ENCODE measurements around the gene PLCB1.

Gene PLCB1

GRCh38 chr20:8129211-8129976, 2.7 kb upstream of the PLCB1 start:
- no peak for DNase-seq (ENCODE audit: low spot score)
- FAIRE-seq: no peak

DNA sequence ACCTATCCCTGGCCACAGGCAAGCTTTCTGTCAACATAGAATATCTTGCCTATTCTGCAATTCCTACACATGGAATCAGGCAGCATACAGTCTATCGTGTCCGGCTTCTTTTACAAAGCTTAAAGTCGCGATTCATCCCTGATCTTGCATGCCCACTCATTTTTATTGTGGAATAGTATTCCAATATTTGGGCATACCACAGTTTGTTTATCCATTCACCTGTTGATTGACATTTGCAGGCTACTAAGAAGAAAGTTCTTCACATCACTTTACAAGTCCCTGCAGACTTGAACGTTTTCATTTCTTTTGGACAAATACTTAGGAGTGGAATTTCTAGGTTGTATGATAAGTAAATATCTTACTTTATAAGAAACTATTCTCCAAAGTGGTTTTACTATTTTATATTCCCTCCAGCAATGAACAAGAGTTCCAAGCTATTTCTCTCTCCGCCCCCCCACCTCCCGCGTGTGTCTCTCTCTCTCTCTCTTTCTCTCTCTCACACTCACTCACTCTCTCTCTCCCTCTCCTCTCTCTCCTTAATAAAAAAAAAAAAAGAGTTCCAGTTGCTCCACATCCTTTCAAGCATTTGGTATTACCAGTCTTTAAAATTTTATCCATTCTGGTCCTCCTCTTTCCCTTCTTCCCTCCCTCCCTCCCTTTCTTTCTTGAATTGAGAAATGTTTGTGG, 1.1 kb upstream of the PLCB1 start:
- DNase-seq (ENCODE audit: low spot score): no peak
- FAIRE-seq: no peak

DNA sequence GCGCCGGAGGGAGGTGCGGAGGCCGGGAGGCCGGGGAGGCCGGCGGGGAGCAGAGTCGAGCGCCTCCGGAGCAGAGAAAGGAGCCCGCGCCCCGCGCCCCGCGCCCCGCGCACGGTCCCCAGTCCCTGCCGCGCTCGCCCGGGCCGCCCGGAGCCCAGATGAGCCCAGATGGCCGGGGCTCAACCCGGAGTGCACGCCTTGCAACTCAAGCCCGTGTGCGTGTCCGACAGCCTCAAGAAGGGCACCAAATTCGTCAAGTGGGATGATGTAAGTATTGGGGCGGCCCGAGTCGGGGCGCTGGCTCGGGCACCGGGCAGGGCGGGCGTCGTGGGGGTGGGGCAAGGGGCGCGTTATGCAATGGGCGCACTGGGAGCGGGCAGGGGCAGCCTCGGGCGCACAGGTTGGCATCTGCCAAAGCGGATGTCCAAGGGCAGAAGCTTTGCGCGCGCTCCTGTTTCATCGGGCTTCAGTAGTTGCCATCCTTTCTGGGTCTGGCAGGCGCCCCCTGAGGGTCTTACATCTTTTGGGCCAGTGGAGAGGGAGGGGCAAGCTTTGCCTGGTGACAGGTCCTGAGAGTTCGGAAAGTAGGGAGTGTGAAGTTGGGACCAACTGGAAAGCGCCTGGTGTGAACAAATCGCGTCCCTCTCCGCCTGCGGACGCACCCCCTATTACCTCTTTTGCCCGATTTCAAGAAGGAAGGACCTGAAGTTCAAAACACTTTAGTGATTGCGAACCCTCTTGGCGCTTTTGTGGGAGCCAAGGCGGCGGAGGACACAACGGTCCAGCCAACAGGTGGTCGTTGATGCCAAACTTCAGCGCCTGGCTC, 631 bp downstream of the PLCB1 start:
- DNase-seq (ENCODE audit: low spot score) (no peak), FAIRE-seq (no peak)

DNA sequence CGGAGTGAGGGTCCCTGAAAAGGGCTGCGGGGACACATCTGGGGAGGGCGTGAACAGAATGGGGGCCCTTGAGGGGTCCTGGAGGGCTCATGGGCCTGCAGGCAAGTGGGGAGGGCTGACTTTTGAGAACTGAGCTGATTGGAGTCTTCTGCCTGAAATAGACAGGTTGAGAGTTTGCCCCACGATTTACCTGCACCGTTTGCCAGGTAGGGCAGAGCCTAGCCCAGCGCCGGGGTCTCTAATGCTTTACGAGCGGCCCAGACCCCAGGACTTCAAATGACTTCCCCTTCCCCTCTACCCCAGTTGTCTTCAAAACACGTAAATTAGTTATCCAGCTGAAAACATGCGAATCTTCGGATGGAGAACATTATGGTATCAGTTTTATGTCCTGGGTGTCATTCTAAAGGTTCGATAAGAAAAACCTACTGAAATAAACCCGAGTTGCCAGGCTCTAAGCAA, 1.3 kb downstream of the PLCB1 start:
- DNase-seq (ENCODE audit: low spot score) (no peak), FAIRE-seq (no peak)

GRCh38 chr20:8133851-8134451, 1.9 kb downstream of the PLCB1 start:
- no peak for DNase-seq (ENCODE audit: low spot score)
- FAIRE-seq: no peak

- DNase-seq (ENCODE audit: low spot score): no peak
- no peak for FAIRE-seq
Measured at GRCh38 chr20:8139899-8140298, 7.8 kb downstream of the PLCB1 start.

DNA sequence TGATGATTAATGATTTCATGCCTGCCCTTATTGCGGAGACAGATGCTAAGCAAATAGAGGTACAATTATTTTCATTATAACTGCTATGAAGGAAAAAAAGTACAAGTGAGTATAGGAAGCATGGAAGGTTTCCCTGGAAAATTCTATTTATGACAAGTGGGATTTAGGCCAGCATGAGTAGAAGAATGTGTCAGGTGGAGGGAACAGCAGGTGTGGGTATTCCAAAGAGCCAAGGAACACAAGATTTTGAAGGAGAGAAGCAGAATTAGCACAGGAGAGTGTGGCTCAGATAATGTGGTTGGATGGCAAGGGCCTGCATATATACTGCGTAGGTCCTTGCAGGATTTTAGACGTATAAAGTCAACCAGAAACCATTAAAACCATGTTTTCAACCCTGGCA, 11.4 kb downstream of the PLCB1 start:
- DNase-seq (ENCODE audit: low spot score): no peak
- FAIRE-seq: no peak

DNA sequence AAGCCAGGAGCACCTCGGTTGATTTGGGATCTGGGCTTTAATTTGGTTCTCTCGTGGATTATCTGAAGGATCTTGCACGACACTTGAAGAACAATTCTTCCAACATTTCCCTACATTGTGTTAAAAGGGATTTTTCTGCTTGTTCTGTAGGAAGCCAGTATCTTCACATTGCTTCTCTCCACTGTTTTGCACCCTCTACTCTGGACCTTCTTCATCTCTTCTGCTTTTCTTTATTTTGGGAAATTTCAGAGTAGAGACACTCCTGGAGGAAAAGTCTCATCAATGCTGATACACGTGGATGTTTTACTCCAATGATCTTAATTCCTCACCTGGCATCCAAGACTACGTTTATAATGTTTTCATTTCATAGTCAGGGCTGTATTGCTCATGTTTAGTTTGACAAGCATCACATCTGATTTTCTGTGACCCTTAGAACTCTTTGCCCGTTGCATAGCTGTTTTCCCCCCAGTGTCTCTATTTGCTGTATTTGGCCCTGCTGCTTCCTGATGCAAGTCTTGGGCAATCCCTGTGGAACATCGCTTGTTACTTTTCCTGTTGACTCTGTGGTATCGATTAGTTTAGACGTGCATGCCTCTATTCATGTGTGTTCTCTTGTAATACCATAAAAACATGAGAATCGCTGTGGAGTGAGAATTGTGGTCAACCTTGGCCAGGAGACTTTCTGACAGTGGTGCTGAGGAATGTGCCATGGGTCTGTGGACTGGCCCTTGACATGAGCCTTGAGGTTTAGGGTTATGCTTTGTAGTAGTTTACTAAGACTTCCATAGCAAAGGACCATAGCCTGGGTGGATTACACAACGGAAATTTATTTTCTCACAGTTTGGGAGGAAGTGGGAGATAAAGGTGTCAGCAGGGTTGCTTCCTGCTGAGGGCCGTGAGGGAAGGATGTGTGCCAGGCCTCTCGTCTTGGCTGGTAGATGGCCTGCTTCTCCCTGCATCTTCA, 12.5 kb downstream of the PLCB1 start:
- peak; percentile 21 for DNase-seq (ENCODE audit: low spot score)
- no peak for FAIRE-seq

GRCh38 chr20:8145246-8146168, 13.4 kb downstream of the PLCB1 start:
- FAIRE-seq (no peak), DNase-seq (ENCODE audit: low spot score) (no peak)

DNA sequence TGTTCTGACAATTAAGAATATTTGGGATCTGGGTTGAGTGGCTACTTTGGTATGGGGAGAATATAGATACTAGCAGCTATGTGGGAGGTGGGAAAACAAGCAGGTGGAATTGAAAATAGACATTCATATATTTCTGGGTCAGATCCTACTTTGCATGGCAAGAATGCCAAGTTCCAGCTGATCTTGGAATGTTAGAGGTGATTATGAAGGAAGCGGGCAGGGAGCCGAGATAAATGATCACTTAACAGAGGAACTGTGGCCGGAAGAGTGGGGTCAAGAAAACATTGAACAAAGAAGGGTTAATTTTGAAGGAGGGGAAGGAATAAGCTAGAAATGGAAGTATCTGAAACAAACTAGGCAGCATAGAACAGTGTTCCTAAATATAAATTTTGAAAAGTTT, 15.4 kb downstream of the PLCB1 start:
- FAIRE-seq (no peak), DNase-seq (ENCODE audit: low spot score) (no peak)

DNA sequence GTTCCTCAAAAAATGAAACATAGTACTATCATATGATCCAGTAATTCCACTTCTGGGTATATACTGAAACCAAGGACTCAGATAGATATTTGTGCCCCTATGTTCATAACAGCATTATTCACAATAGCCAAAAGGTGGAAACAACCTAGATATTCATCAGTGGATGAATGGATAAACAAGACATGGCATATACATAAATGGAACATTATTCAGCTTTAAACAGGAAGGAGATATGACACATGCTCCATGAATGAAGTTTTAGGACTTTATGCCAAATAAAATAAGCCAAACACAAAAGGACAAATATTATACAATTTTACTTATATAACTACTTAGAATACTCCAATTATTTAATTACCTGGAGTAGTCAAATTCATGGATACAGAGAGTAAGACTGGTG, 16.4 kb downstream of the PLCB1 start:
- DNase-seq (ENCODE audit: low spot score) (no peak), FAIRE-seq (no peak)

GRCh38 chr20:8150591-8150990, 18.5 kb downstream of the PLCB1 start:
- DNase-seq (ENCODE audit: low spot score) (no peak), FAIRE-seq (no peak)

DNA sequence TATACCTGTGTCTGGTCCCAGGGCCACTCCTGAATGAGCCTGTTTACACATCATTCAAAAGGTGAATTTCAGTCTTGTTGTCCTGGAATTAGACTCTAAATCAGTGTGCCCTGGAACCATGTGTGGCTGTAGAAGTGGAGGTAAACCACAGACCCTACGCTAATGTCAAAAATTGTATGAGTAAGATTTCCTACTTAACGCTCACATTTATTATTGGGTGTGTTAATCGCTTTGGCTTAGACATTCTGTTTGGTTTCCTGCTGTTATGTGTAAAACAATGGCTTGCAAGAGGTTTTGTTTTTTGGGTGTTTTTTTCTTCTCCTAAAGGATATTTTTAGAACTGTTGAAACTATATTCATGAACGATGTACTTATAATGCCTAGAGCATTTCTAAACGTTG, 19.3 kb downstream of the PLCB1 start:
- no peak for DNase-seq (ENCODE audit: low spot score)
- no peak for FAIRE-seq

GRCh38 chr20:8152183-8152582, 20.1 kb downstream of the PLCB1 start:
- FAIRE-seq (no peak), DNase-seq (ENCODE audit: low spot score) (no peak)

GRCh38 chr20:8152847-8153246, 20.8 kb downstream of the PLCB1 start:
- no peak for FAIRE-seq
- DNase-seq (ENCODE audit: low spot score): no peak

DNA sequence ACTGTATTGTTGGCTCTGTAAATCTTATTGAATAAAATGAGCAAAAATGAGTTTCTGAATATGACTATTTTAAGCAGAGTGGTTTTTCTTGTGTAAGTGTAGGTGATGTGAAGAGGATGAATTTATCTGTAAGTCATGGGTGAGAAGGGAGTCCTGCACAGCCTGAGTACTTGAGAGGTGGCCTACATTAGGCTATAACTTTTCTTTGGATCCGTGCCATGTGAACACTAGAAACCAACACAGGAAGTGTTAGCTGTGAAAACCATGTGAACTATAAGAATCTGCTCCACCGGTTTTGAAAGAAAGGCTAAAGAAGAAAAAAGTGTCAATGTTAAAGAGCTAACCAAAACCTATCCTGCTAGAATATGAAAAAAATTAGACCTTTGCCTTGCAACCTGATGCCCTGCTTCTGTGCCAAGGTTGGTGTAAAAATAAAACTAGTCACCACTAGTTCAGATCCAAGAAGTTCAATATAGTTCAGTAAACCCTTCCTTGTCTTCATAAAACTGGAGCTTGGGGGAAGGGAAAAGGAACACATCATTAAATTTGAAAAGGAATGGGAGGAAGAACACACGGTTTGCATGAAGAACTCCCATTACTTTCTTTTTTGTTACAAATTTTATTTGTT, 21.3 kb downstream of the PLCB1 start:
- DNase-seq (ENCODE audit: low spot score): no peak
- FAIRE-seq: no peak

DNA sequence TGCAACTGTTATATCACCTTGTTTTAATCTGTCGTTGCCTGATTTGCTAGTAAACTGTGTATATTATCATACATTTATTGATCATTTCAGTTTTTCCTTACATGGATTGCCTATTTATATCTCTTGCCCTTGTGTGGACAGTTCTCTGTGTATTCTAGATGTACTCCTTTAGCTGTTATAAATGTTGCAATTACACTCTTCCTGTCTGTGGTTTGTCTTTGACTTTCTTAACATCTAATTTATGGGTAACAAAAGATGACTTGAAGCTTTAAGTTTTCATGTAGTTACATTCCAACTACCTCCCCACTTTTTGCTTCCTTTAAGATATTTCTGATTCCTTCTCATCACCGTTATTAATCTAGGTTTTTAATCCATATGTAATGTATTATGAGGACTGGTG, 22.6 kb downstream of the PLCB1 start:
- DNase-seq (ENCODE audit: low spot score) (no peak), FAIRE-seq (no peak)

DNA sequence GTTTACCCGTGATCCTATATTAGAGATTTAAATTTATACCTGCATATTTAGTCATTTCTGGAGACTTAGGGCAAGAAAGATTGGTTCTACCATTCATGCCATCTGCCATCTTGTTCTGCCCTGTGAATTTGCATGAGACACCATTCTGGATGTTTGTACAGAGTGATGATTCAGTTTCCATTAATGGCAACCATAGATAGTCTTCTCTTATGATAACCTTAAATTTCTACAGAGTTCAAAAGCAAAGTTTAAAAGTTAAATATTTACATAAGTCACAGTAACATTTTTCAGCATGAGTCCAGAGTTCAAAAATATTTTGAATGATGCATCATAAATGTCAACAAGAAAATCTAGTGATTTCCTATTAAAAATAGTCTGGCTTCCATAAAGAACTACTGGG, 23.2 kb downstream of the PLCB1 start:
- FAIRE-seq (no peak), DNase-seq (ENCODE audit: low spot score) (no peak)

- FAIRE-seq (no peak), DNase-seq (ENCODE audit: low spot score) (no peak)
Measured at GRCh38 chr20:8155812-8156211, 23.7 kb downstream of the PLCB1 start.

Measured in RCC 7860 (cell line).